ENCODE results near the gene DAP.

Gene DAP

DNA sequence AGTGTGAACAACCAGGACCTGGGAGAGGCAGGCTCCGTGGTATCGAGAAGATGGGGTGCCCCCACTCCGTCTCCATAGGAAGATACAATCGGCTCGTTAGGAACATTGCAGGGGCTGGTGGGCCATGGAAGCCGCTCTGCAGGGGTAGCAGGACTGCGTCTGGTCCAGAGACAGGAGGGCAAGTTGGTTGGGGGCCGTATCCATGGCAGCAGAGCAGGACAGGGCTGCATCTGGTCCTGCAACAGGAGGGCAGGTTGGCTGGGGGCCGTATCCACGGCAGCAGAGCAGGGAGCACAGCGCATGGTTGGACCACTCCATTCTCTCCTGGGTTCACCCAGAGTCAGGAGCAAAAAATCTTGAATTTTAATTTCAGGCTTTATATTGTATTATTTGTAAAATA, 99.0 kb downstream of the DAP start:
- no peak for DNase-seq
- no peaks in the 10 kb centered on the region for H3K36me3 ChIP-seq
- no peaks in the 10 kb centered on the region for H3K9me3 ChIP-seq
- peaks cover 0 to 6% of the 10 kb centered on the region in 2 donors for H3K27me3 ChIP-seq
- H3K4me1 ChIP-seq, result peaks cover 0 to 5% (median 2%) of the 10 kb centered on the region in 4 donors
- no peak overlapping the region for H3K4me3 ChIP-seq
- TF ChIP-seq, protein P1, sequence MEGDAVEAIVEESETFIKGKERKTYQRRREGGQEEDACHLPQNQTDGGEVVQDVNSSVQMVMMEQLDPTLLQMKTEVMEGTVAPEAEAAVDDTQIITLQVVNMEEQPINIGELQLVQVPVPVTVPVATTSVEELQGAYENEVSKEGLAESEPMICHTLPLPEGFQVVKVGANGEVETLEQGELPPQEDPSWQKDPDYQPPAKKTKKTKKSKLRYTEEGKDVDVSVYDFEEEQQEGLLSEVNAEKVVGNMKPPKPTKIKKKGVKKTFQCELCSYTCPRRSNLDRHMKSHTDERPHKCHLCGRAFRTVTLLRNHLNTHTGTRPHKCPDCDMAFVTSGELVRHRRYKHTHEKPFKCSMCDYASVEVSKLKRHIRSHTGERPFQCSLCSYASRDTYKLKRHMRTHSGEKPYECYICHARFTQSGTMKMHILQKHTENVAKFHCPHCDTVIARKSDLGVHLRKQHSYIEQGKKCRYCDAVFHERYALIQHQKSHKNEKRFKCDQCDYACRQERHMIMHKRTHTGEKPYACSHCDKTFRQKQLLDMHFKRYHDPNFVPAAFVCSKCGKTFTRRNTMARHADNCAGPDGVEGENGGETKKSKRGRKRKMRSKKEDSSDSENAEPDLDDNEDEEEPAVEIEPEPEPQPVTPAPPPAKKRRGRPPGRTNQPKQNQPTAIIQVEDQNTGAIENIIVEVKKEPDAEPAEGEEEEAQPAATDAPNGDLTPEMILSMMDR (IDR thresholded peaks at IDR 0.05), result no peak
- H3K27ac ChIP-seq, result no peak overlapping the region
- intact Hi-C loops (cut with DNase I; ENCODE audit: low total_unique reads), result no loop called here

DNA sequence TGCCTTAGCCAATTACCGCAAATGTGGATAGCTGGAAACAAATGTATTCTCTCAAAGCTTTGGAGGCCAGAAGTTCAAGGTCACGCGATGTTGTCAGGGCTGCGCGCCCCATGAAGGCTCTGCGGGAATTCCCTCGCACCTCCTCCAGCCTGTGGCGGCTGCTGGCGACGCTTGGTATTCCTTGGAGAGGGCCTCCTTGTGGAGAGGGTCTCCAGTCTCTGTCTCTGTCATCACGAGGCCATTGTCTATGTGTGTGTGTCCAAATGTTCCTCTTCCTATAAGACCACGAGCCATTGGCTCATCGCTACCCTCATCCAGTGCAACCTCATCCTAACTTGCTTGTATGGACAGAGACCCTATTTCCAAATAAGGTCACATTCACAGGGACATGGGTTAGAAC, 99.6 kb downstream of the DAP start:
- Histone ChIP-seq H3K27me3 (peaks cover 0 to 6% of the 10 kb centered on the region in 2 donors), H3K9me3 (no peaks in the 10 kb centered on the region), H3K27ac (no peak overlapping the region), H3K4me3 (no peak overlapping the region), H3K36me3 (no peaks in the 10 kb centered on the region), H3K4me1 (peaks cover 0 to 5% (median 2%) of the 10 kb centered on the region in 4 donors)
- TF ChIP-seq, protein P1 (IDR thresholded peaks at IDR 0.05), result no peak
- intact Hi-C loops (cut with DNase I; ENCODE audit: low total_unique reads), result no loop called here
- DNase-seq, result no peak

DNA sequence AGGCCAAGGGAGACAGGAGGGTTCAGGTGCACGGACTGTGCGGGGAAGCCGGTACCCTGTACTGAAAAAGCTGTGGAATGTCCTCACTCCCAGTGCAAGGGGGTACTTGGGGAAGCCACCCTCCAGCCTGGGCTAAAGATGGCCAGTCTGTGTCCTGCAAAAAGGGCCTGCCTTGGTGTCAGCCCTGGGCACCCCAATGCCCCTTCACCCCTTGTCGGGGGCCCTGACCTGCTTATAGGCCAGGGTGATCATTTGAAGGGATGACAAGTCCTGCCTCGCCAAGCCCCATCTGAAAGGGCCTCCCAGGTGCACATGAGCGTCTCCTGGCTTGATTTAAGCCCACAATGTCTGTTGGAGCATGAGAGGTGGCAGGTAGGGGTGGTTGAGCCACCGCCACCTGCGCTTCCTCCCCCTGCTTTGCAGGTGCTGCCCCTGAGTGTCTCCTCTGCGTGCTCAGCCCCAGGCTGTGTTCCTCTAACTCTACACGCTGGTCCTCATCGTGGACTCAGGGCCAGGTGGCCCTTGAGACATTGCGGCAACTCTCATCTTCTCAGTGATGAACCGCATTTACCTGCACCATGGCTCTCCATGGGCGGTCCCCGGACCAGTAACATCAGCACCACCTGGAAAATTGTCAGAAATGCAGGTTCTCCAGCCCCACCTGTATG, 100.2 kb downstream of the DAP start:
- peaks cover 0 to 5% (median 2%) of the 10 kb centered on the region in 4 donors for H3K4me1 ChIP-seq
- peaks cover 0 to 6% of the 10 kb centered on the region in 2 donors for H3K27me3 ChIP-seq
- DNase-seq, result no peak
- intact Hi-C loops (cut with DNase I; ENCODE audit: low total_unique reads), result no loop called here
- TF ChIP-seq, protein P1 (IDR thresholded peaks at IDR 0.05), result no peak
- H3K4me3 ChIP-seq, result no peak overlapping the region
- H3K36me3 ChIP-seq, result no peaks in the 10 kb centered on the region
- H3K27ac ChIP-seq, result no peak overlapping the region
- no peaks in the 10 kb centered on the region for H3K9me3 ChIP-seq

DNA sequence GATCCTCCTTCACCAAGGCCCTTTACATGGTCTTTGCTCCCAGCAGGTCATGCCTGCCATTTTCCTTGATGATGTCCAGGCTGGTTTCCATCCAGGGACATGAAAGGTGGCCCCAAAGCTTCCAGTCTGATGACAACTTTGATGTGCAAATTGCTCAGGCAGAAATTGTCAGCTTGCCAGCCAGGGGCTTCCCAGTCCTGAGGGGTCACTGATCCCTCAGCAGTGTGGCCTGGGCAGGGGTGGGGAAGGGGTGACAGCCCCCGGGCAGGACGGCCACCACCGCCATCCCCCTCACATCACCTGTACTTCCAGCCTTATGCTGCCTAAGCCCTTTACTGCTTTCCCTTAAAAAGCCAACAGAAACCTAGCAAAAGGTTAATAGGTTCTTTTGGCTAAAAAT, 100.9 kb downstream of the DAP start:
- Histone ChIP-seq H3K36me3 (no peaks in the 10 kb centered on the region), H3K27ac (no peak overlapping the region), H3K27me3 (peaks cover 0 to 6% of the 10 kb centered on the region in 2 donors), H3K4me3 (no peak overlapping the region), H3K9me3 (no peaks in the 10 kb centered on the region), H3K4me1 (peaks cover 0 to 5% (median 2%) of the 10 kb centered on the region in 4 donors)
- TF ChIP-seq, protein P1 (IDR thresholded peaks at IDR 0.05), result no peak
- no peak for DNase-seq
- intact Hi-C loops (cut with DNase I; ENCODE audit: low total_unique reads), result no loop called here

DNA sequence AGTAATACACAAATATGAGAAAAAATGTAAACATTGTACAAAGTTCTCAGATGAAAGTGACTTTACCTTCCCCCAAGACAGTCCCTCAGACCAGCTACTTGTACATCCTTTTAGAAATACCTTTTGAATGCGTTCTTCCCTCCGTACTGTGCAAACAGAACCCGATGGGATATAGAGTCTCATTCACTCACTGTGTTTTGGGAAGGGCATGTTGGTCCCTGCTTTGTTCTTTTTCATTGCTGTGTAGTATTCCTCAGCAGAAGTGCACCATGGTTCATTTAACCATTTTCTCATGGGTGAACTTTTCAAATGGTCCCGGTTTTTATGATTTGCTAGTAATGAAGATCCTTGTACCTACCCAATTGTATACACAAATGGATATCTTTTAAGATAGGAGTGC, 102.8 kb downstream of the DAP start:
- H3K4me3 ChIP-seq, result no peak overlapping the region
- H3K36me3 ChIP-seq, result no peaks in the 10 kb centered on the region
- peaks cover 0 to under 1% of the 10 kb centered on the region in 2 donors for H3K27me3 ChIP-seq
- no peak for DNase-seq
- intact Hi-C loops (cut with DNase I; ENCODE audit: low total_unique reads), result no loop called here
- TF ChIP-seq, protein P1 (IDR thresholded peaks at IDR 0.05), result no peak
- H3K27ac ChIP-seq, result no peak overlapping the region
- H3K4me1 ChIP-seq, result peaks cover 0 to under 1% (median 0%) of the 10 kb centered on the region in 4 donors
- no peaks in the 10 kb centered on the region for H3K9me3 ChIP-seq

Measured in tibial artery (tissue), 4 donors.